Chondrocyte (in vitro differentiated cells): ENCODE results near the gene CCDC93. TPM values are rescaled to one million over a fixed set of nuclear protein-coding genes. Genes with fewer than 3 reads are reported as not detected.

ENCODE experiments used
- DNase-seq: peaks from one replicate; pipeline ENCODE4 v3.0.0; 2021; ENCODE audit warnings: mixed read lengths, low spot score
- H3K27ac Mint-ChIP-seq: one replicate; pipeline ENCODE4 v1.8.0; 2021; ENCODE audit warnings: mild to moderate bottlenecking, moderate library complexity, mixed read lengths; ENCODE audit not compliant: unreplicated experiment
- H3K27me3 Mint-ChIP-seq: 2 replicates; pipeline ENCODE4 v1.8.0; 2021; ENCODE audit warnings: low read depth, mixed read lengths
- H3K36me3 Mint-ChIP-seq: 2 replicates; pipeline ENCODE4 v1.8.0; 2021; ENCODE audit warnings: low read depth, mixed read lengths
- H3K4me1 Mint-ChIP-seq: 2 replicates; pipeline ENCODE4 v1.8.0; 2021; ENCODE audit warnings: low read depth, mild to moderate bottlenecking, mixed read lengths
- H3K4me3 Mint-ChIP-seq: one replicate; pipeline ENCODE4 v1.8.0; 2021; ENCODE audit warnings: mild to moderate bottlenecking, moderate library complexity, mixed read lengths; ENCODE audit not compliant: unreplicated experiment
- H3K9me3 Mint-ChIP-seq: 2 replicates; pipeline ENCODE4 v1.8.0; 2021; ENCODE audit warnings: low read depth, mixed read lengths
- long read RNA-seq: library from polyadenylated mRNA; stranded (forward); transcript quantifications from one replicate; pipeline ENCODE4 v2.0.0, GENCODE V29; 2021
- total RNA-seq: library from RNA; stranded (reverse); gene quantifications from 3 replicates; pipeline ENCODE4 v1.2.1, GENCODE V29; 2021
- TF ChIP-seq, protein P1 (sequence below): fragments of 200-600 bp; sonication (generic); IDR thresholded peaks from 2 replicates; pipeline ENCODE4 v1.5.0; 2021; ENCODE audit warnings: antibody characterized with exemption, mild to moderate bottlenecking, moderate library complexity

CCDC93 gene, protein sequence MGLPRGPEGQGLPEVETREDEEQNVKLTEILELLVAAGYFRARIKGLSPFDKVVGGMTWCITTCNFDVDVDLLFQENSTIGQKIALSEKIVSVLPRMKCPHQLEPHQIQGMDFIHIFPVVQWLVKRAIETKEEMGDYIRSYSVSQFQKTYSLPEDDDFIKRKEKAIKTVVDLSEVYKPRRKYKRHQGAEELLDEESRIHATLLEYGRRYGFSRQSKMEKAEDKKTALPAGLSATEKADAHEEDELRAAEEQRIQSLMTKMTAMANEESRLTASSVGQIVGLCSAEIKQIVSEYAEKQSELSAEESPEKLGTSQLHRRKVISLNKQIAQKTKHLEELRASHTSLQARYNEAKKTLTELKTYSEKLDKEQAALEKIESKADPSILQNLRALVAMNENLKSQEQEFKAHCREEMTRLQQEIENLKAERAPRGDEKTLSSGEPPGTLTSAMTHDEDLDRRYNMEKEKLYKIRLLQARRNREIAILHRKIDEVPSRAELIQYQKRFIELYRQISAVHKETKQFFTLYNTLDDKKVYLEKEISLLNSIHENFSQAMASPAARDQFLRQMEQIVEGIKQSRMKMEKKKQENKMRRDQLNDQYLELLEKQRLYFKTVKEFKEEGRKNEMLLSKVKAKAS
- 22.0 to 22.8 TPM (median 22.3 TPM) in 3 replicates for total RNA-seq
- long read RNA-seq, full-length matches to known transcripts, result 13 of 30 reads
- long read RNA-seq, partial matches to known transcripts, result 2 of 30 reads
- long read RNA-seq, other reads (novel, unspliced or antisense), result 15 of 30 reads

DNA sequence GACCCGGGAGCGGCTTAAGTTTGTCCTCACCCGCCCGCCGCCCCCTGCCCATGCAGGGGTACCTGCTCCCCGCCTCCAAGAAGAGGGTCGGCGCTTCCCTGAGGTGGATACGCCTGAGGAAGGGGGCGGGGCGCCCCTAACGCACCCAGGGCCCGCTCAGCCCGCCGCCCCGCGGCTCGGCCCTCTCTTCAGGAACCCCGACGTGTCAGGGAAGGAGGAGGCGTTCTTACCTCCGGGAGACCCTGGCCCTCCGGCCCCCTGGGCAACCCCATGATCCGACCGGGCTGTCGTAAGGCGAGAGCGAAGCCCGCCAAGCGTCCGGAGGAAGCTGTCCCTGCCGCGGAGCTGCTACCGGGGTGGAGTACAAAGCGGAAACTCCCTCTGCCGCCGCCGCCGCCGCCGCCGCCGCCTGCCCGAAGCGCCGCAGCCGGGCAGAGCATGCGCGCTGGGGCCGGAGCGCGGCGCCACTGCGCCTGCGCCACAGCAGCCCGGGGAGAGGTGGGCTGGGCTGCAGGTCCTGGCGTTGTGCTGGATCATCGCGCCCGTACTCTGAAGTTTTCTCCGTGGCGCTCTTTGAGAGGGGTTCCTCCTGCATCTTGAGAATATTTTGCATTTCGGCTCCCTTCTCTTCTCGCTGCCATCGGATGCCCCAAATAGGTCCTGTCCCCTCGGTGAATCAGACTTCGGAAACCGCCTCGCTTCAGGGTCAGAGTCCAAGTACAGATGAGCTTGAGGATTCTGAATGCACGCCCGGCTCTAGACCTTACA is at the start of gene CCDC93:
Gene CCDC93 (minus strand): TSS at position 347 of the 768 bp plus-strand sequence. CDS start 75 bp downstream, at position 272.
- H3K4me3 Mint-ChIP-seq, result peak within 1 kb of the TSS; percentile 94
- DNase-seq, result peak; percentile 95
- no peaks in the 10 kb centered on the region for H3K36me3 Mint-ChIP-seq
- H3K4me1 Mint-ChIP-seq, result peaks cover 26% of the 10 kb centered on the region
- H3K27me3 Mint-ChIP-seq, result peaks cover 8% of the 10 kb centered on the region
- TF ChIP-seq, protein P1, sequence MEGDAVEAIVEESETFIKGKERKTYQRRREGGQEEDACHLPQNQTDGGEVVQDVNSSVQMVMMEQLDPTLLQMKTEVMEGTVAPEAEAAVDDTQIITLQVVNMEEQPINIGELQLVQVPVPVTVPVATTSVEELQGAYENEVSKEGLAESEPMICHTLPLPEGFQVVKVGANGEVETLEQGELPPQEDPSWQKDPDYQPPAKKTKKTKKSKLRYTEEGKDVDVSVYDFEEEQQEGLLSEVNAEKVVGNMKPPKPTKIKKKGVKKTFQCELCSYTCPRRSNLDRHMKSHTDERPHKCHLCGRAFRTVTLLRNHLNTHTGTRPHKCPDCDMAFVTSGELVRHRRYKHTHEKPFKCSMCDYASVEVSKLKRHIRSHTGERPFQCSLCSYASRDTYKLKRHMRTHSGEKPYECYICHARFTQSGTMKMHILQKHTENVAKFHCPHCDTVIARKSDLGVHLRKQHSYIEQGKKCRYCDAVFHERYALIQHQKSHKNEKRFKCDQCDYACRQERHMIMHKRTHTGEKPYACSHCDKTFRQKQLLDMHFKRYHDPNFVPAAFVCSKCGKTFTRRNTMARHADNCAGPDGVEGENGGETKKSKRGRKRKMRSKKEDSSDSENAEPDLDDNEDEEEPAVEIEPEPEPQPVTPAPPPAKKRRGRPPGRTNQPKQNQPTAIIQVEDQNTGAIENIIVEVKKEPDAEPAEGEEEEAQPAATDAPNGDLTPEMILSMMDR, result peak; percentile 2
- peak within 1 kb of the TSS; percentile 85 for H3K27ac Mint-ChIP-seq
- H3K9me3 Mint-ChIP-seq, result no peaks in the 10 kb centered on the region

DNA sequence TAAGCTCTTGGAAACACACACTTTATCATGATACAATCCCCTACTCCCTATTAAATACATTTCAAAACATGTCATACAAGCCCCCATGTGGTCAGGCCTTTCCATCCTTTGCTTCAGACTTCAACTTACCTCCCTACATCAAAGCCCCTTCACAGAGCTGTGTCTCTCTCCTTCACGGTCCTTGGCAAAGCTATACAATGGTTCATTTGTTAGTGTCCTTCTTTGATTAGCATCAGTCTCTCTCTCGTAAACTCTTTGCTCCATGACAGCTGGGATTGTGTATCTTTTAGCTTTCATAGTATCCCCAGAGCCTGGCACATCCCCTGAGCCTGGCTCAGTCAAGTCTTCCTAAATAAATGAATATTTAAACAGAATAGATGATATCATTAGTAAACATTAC is 48.8 kb upstream of the CCDC93 start:
- Mint-ChIP-seq H3K27me3 (peaks cover 34% of the 10 kb centered on the region), H3K4me1 (no peaks in the 10 kb centered on the region), H3K27ac (no peak overlapping the region), H3K9me3 (no peaks in the 10 kb centered on the region), H3K4me3 (no peak overlapping the region), H3K36me3 (no peaks in the 10 kb centered on the region)
- TF ChIP-seq, protein P1, result no peak
- DNase-seq, result no peak

DNA sequence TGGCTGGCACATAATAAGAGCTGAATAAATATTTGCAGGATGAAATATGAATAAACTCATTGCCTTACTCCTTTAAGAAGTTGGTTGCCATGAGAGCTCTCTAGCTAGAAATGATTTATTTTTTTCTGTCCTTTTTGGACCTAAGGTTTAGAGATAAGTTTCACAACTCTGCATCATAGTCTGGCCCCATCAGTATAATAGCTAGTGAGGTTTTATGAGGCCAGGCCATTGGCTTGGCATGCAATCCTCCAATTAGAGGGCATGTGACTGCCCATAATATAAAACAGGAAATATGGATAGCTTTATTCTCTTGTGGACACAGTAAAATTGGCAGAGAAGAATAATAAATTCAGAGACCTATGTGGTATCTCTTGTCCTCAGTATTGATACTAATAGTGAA is 48.2 kb upstream of the CCDC93 start:
- Mint-ChIP-seq H3K27ac (no peak overlapping the region), H3K9me3 (no peaks in the 10 kb centered on the region), H3K4me3 (no peak overlapping the region), H3K27me3 (peaks cover 33% of the 10 kb centered on the region), H3K36me3 (no peaks in the 10 kb centered on the region), H3K4me1 (no peaks in the 10 kb centered on the region)
- TF ChIP-seq, protein P1, result no peak
- DNase-seq, result no peak

DNA sequence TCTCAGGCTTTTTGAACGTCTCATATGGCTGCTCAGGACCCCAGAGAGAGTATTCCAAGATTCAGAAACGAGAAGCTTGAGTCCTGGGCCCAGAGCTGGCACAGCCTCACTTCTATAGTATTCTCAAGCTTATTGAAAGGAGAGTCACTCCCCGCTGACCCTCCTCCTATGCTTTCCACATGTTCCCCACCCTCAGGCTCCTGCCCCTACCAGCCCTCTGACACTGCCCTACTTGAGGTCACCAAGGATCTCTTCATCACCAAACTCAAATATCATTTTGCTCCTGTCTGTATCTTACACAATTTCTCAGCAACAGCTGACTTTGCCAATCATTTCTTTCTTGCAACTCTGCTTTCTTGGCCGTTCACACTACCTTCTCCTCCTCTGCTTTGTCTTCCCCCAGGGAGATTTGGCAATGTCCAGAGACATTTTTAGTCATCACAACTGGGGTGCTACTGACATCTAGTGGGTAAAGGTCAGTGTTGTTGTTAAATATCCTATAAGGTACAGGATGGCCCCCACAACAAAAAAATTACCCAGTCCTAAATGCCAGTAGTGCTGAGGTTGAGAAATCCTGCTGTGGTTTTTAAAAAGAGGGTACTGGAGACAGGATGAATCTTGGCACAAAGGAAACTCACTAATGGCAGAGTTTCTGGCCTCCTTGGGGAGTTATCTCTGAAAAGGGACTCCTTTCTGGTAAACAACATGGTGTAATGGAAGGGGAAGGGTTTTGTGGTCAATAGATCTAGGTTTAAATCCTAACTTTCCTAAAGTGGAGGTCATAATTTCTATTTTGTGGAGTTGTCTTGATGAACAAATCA is 47.5 kb upstream of the CCDC93 start:
- Mint-ChIP-seq H3K27me3 (peaks cover 30% of the 10 kb centered on the region), H3K36me3 (no peaks in the 10 kb centered on the region), H3K27ac (no peak overlapping the region), H3K4me1 (no peaks in the 10 kb centered on the region), H3K9me3 (no peaks in the 10 kb centered on the region), H3K4me3 (no peak overlapping the region)
- TF ChIP-seq, protein P1, result peak; percentile 43
- no peak for DNase-seq
